H1 (cell line): ENCODE measurements around the gene SOX14. TPM values are rescaled to one million over a fixed set of nuclear protein-coding genes. Genes with fewer than 3 reads are reported as not detected.
A peak's percentile ranks its signal among the peaks of the same experiment; 100 is the strongest.

ENCODE experiments used
- CTCF ChIA-PET: fragments of 300-600 bp; sonication (Branson Sonifier 250); formaldehyde crosslinking; loops from one replicate; lab custom pipeline; 2021; ENCODE audit not compliant: partially characterized antibody; lab: Charles Lee
- POLR2A ChIA-PET: fragments of 300-600 bp; sonication (Branson Sonifier 250); formaldehyde crosslinking; loops from one replicate; lab custom pipeline; 2021; ENCODE audit warnings: inconsistent platforms; ENCODE audit not compliant: partially characterized antibody; lab: Charles Lee
- DNase-seq, 2 experiments: peaks; one replicate each; pipeline versions ENCODE4 v3.0.0 to v3.0.0-alpha.2; 2010 to 2022; ENCODE audit warnings: low spot score in 2 of 2, low read depth in 1 of 2, mixed read lengths in 1 of 2
- FAIRE-seq: peaks from 2 replicates; lab custom pipeline; 2011; peaks lifted over from hg19 to GRCh38; lab: Jason Lieb, UNC
- H2AFZ ChIP-seq: 2 replicates; pipeline ENCODE4 v1.8.1; 2012; ENCODE audit warnings: low read length, inconsistent platforms
- H2AK5ac ChIP-seq: 2 replicates; pipeline ENCODE4 v1.6.1; 2013; ENCODE audit warnings: low read depth, low read length
- H2BK120ac ChIP-seq: replicated peaks from 2 replicates; pipeline ENCODE3; 2013; ENCODE audit warnings: low read depth, low read length, inconsistent platforms
- H2BK12ac ChIP-seq: 2 replicates; pipeline ENCODE4 v1.6.1; 2013; ENCODE audit warnings: low read depth, low read length
- H2BK15ac ChIP-seq: 2 replicates; pipeline ENCODE4 v1.6.1; 2013; ENCODE audit warnings: low read length
- H2BK20ac ChIP-seq: 2 replicates; pipeline ENCODE4 v1.6.1; 2013; ENCODE audit warnings: low read length
- H2BK5ac ChIP-seq: 2 replicates; pipeline ENCODE4 v1.6.1; 2013; ENCODE audit warnings: low read depth, low read length
- H3K14ac ChIP-seq: 2 replicates; pipeline ENCODE4 v1.6.1; 2013; ENCODE audit warnings: inconsistent platforms; ENCODE audit not compliant: insufficient read length
- H3K18ac ChIP-seq: 2 replicates; pipeline ENCODE4 v1.6.1; 2013; ENCODE audit warnings: low read length; ENCODE audit errors: extremely low read depth
- H3K23ac ChIP-seq: 2 replicates; pipeline ENCODE4 v1.6.1; 2013; ENCODE audit warnings: inconsistent platforms; ENCODE audit not compliant: insufficient read length
- H3K23me2 ChIP-seq: 2 replicates; pipeline ENCODE4 v1.6.1; 2013; ENCODE audit warnings: low read depth, low read length
- H3K27ac ChIP-seq: 2 replicates; pipeline ENCODE4 v1.6.1; 2011; ENCODE audit warnings: low read depth, low read length, inconsistent platforms
- H3K27me3 ChIP-seq, 4 experiments: replicated peaks in 1 of 4; 1 replicate in 1 of 4; 2 replicates in 3 of 4; pipeline versions ENCODE4 v1.6.1 to v1.8.1; 2011 to 2013; ENCODE audit warnings: low read length in 3 of 4, mild to moderate bottlenecking in 3 of 4, inconsistent platforms in 2 of 4, mixed read lengths in 2 of 4, moderate library complexity in 1 of 4; ENCODE audit not compliant: control insufficient read depth in 3 of 4, insufficient read depth in 3 of 4; ENCODE audit errors: extremely low read depth in 1 of 4
- H3K36me3 ChIP-seq, 4 experiments: 2 replicates each; pipeline versions ENCODE4 v1.6.1 to v1.8.1; 2011 to 2013; ENCODE audit warnings: mild to moderate bottlenecking in 4 of 4, low read length in 3 of 4, moderate library complexity in 2 of 4, control low read depth in 1 of 4, inconsistent platforms in 1 of 4; ENCODE audit not compliant: insufficient read depth in 4 of 4, control insufficient read depth in 2 of 4
- H3K4ac ChIP-seq: replicated peaks from 2 replicates; pipeline ENCODE3; 2013; ENCODE audit warnings: low read length, low read depth, mixed read lengths, inconsistent platforms; ENCODE audit not compliant: insufficient read length
- H3K4me1 ChIP-seq, 4 experiments: replicated peaks in 1 of 4; 1 replicate in 1 of 4; 2 replicates in 3 of 4; pipeline versions ENCODE4 v1.6.1 to v1.8.1; 2011 to 2013; ENCODE audit warnings: low read length in 3 of 4, inconsistent platforms in 2 of 4, mixed read lengths in 1 of 4; ENCODE audit not compliant: insufficient read depth in 4 of 4, control insufficient read depth in 3 of 4
- H3K4me2 ChIP-seq, 2 experiments: 2 replicates each; pipeline versions ENCODE4 v1.6.1 to v1.8.1; 2011 to 2013; ENCODE audit warnings: low read depth in 2 of 2, low read length in 2 of 2, control low read depth in 1 of 2, inconsistent platforms in 1 of 2, mild to moderate bottlenecking in 1 of 2; ENCODE audit not compliant: insufficient read depth in 1 of 2
- H3K4me3 ChIP-seq, 4 experiments: fragments of 200-600, 300-600 bp in 1 of 4; sonication (generic), shearing (Covaris generic), sonication (Bioruptor Twin) in 1 of 4; 2 replicates each; pipeline versions ENCODE4 v1.5.1 to v1.8.1; 2011 to 2016; ENCODE audit warnings: low read length in 4 of 4, low read depth in 3 of 4, control low read depth in 2 of 4, inconsistent platforms in 2 of 4, mild to moderate bottlenecking in 2 of 4, mixed read lengths in 1 of 4, moderate library complexity in 1 of 4; ENCODE audit not compliant: insufficient read depth in 2 of 4; ENCODE audit errors: extremely low read depth in 1 of 4
- H3K56ac ChIP-seq: replicated peaks from 2 replicates; pipeline ENCODE3; 2013; ENCODE audit warnings: low read depth, mild to moderate bottlenecking, mixed read lengths, low read length, inconsistent platforms; ENCODE audit not compliant: insufficient read length
- H3K79me1 ChIP-seq: 2 replicates; pipeline ENCODE4 v1.6.1; 2013; ENCODE audit warnings: low read depth, low read length, control low read depth
- H3K79me2 ChIP-seq, 2 experiments: 2 replicates each; pipeline versions ENCODE4 v1.6.1 to v1.8.1; 2012 to 2013; ENCODE audit warnings: low read length in 2 of 2, mild to moderate bottlenecking in 2 of 2, inconsistent platforms in 1 of 2; ENCODE audit not compliant: insufficient read depth in 2 of 2, control insufficient read depth in 1 of 2
- H3K9ac ChIP-seq, 4 experiments: replicated peaks in 1 of 4; 1 replicate in 1 of 4; 2 replicates in 3 of 4; pipeline versions ENCODE4 v1.6.1 to v1.8.1; 2011 to 2013; ENCODE audit warnings: low read depth in 3 of 4, low read length in 3 of 4, control low read depth in 2 of 4, mild to moderate bottlenecking in 2 of 4, moderate library complexity in 2 of 4, inconsistent platforms in 1 of 4; ENCODE audit errors: extremely low read depth in 1 of 4
- H3K9me3 ChIP-seq, 2 experiments: 2 replicates each; pipeline versions ENCODE4 v1.6.1 to v1.8.1; 2012 to 2013; ENCODE audit warnings: mild to moderate bottlenecking in 2 of 2, moderate library complexity in 2 of 2, control low read depth in 1 of 2, inconsistent platforms in 1 of 2, low read depth in 1 of 2, low read length in 1 of 2, mixed read lengths in 1 of 2; ENCODE audit not compliant: insufficient read depth in 2 of 2
- H4K20me1 ChIP-seq, 2 experiments: replicated peaks in 1 of 2; 2 replicates each; pipeline versions ENCODE3 to v1.8.1; 2011 to 2013; ENCODE audit warnings: inconsistent platforms in 2 of 2, low read length in 2 of 2, mild to moderate bottlenecking in 1 of 2; ENCODE audit not compliant: insufficient read depth in 2 of 2, control insufficient read depth in 1 of 2
- H4K5ac ChIP-seq: 2 replicates; pipeline ENCODE4 v1.6.1; 2013; ENCODE audit warnings: low read length, low read depth, mixed read lengths, inconsistent platforms; ENCODE audit not compliant: insufficient read length
- H4K8ac ChIP-seq: 2 replicates; pipeline ENCODE4 v1.8.0; 2013; ENCODE audit warnings: mild to moderate bottlenecking, moderate library complexity, low read length, inconsistent platforms; ENCODE audit not compliant: insufficient read depth; ENCODE audit errors: extremely low read depth
- H4K91ac ChIP-seq: replicated peaks from 2 replicates; pipeline ENCODE3; 2013; ENCODE audit warnings: low read length, mixed read lengths, inconsistent platforms; ENCODE audit not compliant: insufficient read length
- BCL11A ChIP-seq, 2 experiments: IDR thresholded peaks; one replicate each; pipeline ENCODE4 v1.6.1; 2011; ENCODE audit warnings: low read depth in 2 of 2, low read length in 2 of 2, mild to moderate bottlenecking in 2 of 2
- POLR2AphosphoS5 ChIP-seq: IDR thresholded peaks from 2 replicates; pipeline ENCODE4 v1.6.1; 2011; ENCODE audit warnings: low read depth, low read length
- RAD21 ChIP-seq, 2 experiments: IDR thresholded peaks in 1 of 2; conservative IDR thresholded peaks in 1 of 2; 2 replicates each; pipeline ENCODE4 v1.6.1; 2011; ENCODE audit warnings: low read depth in 2 of 2, low read length in 2 of 2, improper control_type of control experiment in 1 of 2, inconsistent platforms in 1 of 2, mild to moderate bottlenecking in 1 of 2, moderate library complexity in 1 of 2
- RBBP5 ChIP-seq: IDR thresholded peaks from 2 replicates; pipeline ENCODE4 v1.7.1; 2012; ENCODE audit warnings: low read depth, mild to moderate bottlenecking, inconsistent platforms, low read length, moderate library complexity, borderline replicate concordance
- RNF2 ChIP-seq: fragments of 200-900, 300-1000 bp; sonication (generic); IDR thresholded peaks from 2 replicates; pipeline ENCODE4 v1.7.1; 2016; ENCODE audit warnings: borderline replicate concordance, low read depth, mild to moderate bottlenecking, antibody characterized with exemption, low read length; ENCODE audit not compliant: poor library complexity, severe bottlenecking; ENCODE audit errors: missing control alignments
- SP1 ChIP-seq: IDR thresholded peaks from 2 replicates; pipeline ENCODE4 v1.6.1; 2011; ENCODE audit warnings: low read depth, low read length
- USF2 ChIP-seq: IDR thresholded peaks from 2 replicates; pipeline ENCODE4 v1.6.1; 2011; ENCODE audit warnings: low read length, improper control_type of control experiment
- WGBS, 2 experiments: shearing (Covaris generic) in 1 of 2; methylation state at CpG; one replicate each; pipeline versions ENCODE4 v1.1.6 to v1.1.7; 2013 to 2015; ENCODE audit warnings: low lambda C conversion rate in 2 of 2, mixed read lengths in 2 of 2, inconsistent platforms in 1 of 2, low coverage in 1 of 2, missing lambda C conversion rate in 1 of 2; ENCODE audit not compliant: insufficient replicate concordance in 2 of 2, insufficient coverage in 1 of 2, insufficient read length in 1 of 2; ENCODE audit errors: extremely low coverage in 1 of 2, missing lambda C conversion rate in 1 of 2; 5-methylcytosine and 5-hydroxymethylcytosine counted together
- polyA plus RNA-seq, 7 experiments: library from polyadenylated mRNA; depleted of rRNA in 3 of 7; stranded (reverse) in 5 of 7; unstranded in 2 of 7; fragments of >200 nt in 5 of 7; fragments of 200-250 nt in 2 of 7; gene quantifications; 1 replicate in 5 of 7; 2 replicates in 1 of 7; 4 replicates in 1 of 7; pipeline versions ENCODE4 v1.2.1 to v1.2.3, GENCODE V29; 2011 to 2013; ENCODE audit warnings: missing spikeins in 2 of 7, mixed read lengths in 2 of 7
- total RNA-seq: library from RNA; stranded (reverse); fragmentation: NEBNext Ultra II Directional; extraction: Animal tissue kit (Norgen Biotek cat#: 25700); gene quantifications from 2 replicates; pipeline ENCODE4 v1.2.1, GENCODE V29; 2021

The SOX14 gene
- total and polyA plus RNA-seq, 2 of the 8 experiments (the other 6 are each of a cell fraction or from before 2014, with no cell fraction given): 0.03 to 0.50 TPM

- no peaks in the 10 kb centered on the region for H3K9me3 ChIP-seq
- no peaks in the 10 kb centered on the region; a peak in 1 of 8 replicates for H3K36me3 ChIP-seq
- no peak overlapping the region for H3K56ac ChIP-seq
- H3K27me3 ChIP-seq: peaks cover 84 to 100% (median 96%) of the 10 kb centered on the region in 4 experiments
- no peak overlapping the region for H4K5ac ChIP-seq
- H4K8ac ChIP-seq: no peak overlapping the region
- H2BK12ac ChIP-seq: peak overlapping the region; percentile 99
- H4K91ac ChIP-seq: peak overlapping the region; percentile 35
- H3K14ac ChIP-seq: no peak overlapping the region
- peak overlapping the region; percentile 73; the same call in 1 of the 2 replicates for H2BK5ac ChIP-seq
- CTCF ChIA-PET: interaction anchor here (1.2 to 1.8 kb wide), 2 partner anchors 55 kb away, joined by 3 to 11 read pairs; no protein-coding TSS in a partner anchor
- H3K4me1 ChIP-seq: peaks cover 22 to 82% (median 64%) of the 10 kb centered on the region in 4 experiments
- FAIRE-seq (no peak), DNase-seq (peak in 1 of 2 experiments; percentile 59)
- 3% methylated on average over 25 of the region's 27 CpGs; no CpG with 5 or more reads in 1 of the 2 experiments for WGBS, 2 experiments
- H4K20me1 ChIP-seq: peaks cover 22% of the 10 kb centered on the region in 2 experiments
- peak overlapping the region; percentile 51; the same call in 1 of the 2 replicates for H3K18ac ChIP-seq
- 0 out of 2 replicates have a peak overlapping the region, but pooled peaks have one; percentile 26 for H2AK5ac ChIP-seq
- peaks cover 15% of the 10 kb centered on the region; the same call in 1 of the 2 replicates for H3K23me2 ChIP-seq
- H3K4ac ChIP-seq: no peak overlapping the region
- peak overlapping the region; percentile 82 for H3K4me2 ChIP-seq
- no peak overlapping the region for H3K9ac ChIP-seq
- H2BK20ac ChIP-seq: peak overlapping the region; percentile 66; the same call in 1 of the 2 replicates
- no peak overlapping the region; the same call in 1 of the 2 replicates for H2BK15ac ChIP-seq
- no peak overlapping the region for H2BK120ac ChIP-seq
- no peak overlapping the region for H3K23ac ChIP-seq
- H2AFZ ChIP-seq: no peak overlapping the region
- peak overlapping the region; percentile 25 to 55 (median 36); a peak in 7 of 8 replicates for H3K4me3 ChIP-seq
- POLR2A ChIA-PET: interaction anchor here (1.8 kb wide), 1 partner anchor 9 kb away, joined by 5 read pairs; no protein-coding TSS in a partner anchor
- H3K79me1 ChIP-seq: no peaks in the 10 kb centered on the region
- no peak overlapping the region for H3K27ac ChIP-seq
- H3K79me2 ChIP-seq: no peaks in the 10 kb centered on the region
- TF ChIP-seq RBBP5: no peak
- TF ChIP-seq SP1: no peak
- no peak for TF ChIP-seq BCL11A (IDR thresholded peaks at IDR 0.05; ENCODE audit: low read depth in 2 of 2, low read length in 2 of 2)
- no peak for TF ChIP-seq POLR2AphosphoS5
- no peak for TF ChIP-seq RAD21 (IDR thresholded peaks at IDR 0.05 in 1 of 2, conservative IDR thresholded peaks at IDR 0.05 in 1 of 2; ENCODE audit: low read depth in 2 of 2, low read length in 2 of 2)
- peak; percentile 96 for TF ChIP-seq RNF2
- TF ChIP-seq USF2: no peak
These were observed 1.4 kb downstream of the SOX14 start for GRCh38 chr3:137765310-137766033.
